ENCODE data around the gene NABP2. TPM values are rescaled to one million over a fixed set of nuclear protein-coding genes. Genes with fewer than 3 reads are reported as not detected.

NABP2 gene
- total RNA-seq, 1 experiment from 2014 or later = 42.7 TPM

DNA sequence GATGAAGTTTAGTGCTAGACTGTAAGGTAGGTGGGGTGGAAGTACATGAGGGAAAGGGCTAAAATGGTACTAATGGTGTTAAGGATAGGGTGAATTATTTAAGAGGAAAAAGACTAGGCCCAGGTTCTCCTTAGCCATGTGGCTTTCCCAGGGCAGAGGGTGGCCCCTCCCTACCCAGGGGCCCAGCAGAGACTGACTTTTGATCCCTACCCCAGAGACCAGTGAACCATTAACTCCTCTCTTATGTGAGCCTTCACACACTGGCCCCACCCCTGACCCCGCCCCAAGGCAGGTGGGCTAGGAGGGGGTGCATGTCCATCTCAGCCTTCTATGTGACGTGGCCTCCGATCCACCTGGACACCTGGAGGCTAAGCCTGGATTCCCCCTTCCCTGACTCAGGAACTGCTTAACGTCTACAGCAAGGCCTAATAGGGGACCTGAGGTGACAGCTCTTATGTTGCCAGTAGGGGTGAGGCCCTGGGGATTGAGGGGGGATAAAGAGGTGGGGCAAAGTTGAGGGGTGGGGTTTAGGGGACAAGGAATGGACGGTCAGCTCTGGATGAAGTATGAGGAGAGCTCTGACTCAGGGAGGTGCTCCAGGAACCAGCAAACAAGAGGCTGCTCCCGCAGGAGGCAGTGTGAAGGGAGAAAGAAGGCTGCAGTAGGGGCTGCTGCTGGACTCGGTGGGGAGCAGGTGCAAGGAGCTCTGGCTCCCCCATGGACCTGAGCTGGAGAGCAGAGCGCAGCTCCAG, 6.5 kb downstream of the NABP2 start:
- H3K27me3 Mint-ChIP-seq (ENCODE audit: low read depth) = peaks cover 28% of the 10 kb centered on the region
- no peak overlapping the region for H3K4me3 Mint-ChIP-seq
- peak; percentile 38 for ATAC-seq
- no peak for TF ChIP-seq ZBTB21 (CRISPR knock-in tag; IDR thresholded peaks at IDR 0.05; ENCODE audit: borderline replicate concordance)
- POLR2A ChIA-PET = interaction anchor here (1.1 to 1.9 kb wide), 2 partner anchors 9 to 103 kb away, joined by 4 to 11 read pairs; partner anchors contain the start of genes ESYT1 and RNF41
- peaks cover 5% of the 10 kb centered on the region; the same call in 1 of the 2 replicates for H3K36me3 Mint-ChIP-seq
- H3K27ac Mint-ChIP-seq = no peak overlapping the region
- H3K9me3 Mint-ChIP-seq = no peaks in the 10 kb centered on the region
- peaks cover 6% of the 10 kb centered on the region; the same call in 1 of the 2 replicates for H3K4me1 Mint-ChIP-seq
- DNase-seq (ENCODE audit: low spot score) = peak; percentile 24
- CTCF ChIA-PET = interaction anchor here (0.5 to 2.0 kb wide), 10 partner anchors 9 to 85 kb away, joined by 3 to 14 read pairs (median 4); partner anchors contain the start of genes ANKRD52, CNPY2, COQ10A and RNF41

DNA sequence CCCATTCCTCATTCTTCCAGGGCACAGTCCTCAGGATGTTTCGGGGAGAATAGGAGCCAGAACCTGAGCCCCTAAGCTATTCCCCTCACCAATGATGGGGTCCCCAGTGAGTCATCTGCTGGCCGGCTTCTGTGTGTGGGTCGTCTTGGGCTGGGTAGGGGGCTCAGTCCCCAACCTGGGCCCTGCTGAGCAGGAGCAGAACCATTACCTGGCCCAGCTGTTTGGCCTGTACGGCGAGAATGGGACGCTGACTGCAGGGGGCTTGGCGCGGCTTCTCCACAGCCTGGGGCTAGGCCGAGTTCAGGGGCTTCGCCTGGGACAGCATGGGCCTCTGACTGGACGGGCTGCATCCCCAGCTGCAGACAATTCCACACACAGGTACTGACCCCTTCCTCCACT, 7.0 kb downstream of the NABP2 start:
- Mint-ChIP-seq H3K27ac (no peak overlapping the region), H3K4me3 (no peak overlapping the region), H3K36me3 (peaks cover 2% of the 10 kb centered on the region; the same call in 1 of the 2 replicates), H3K9me3 (no peaks in the 10 kb centered on the region), H3K27me3 (ENCODE audit: low read depth) (peaks cover 28% of the 10 kb centered on the region), H3K4me1 (peaks cover 6% of the 10 kb centered on the region; the same call in 1 of the 2 replicates)
- POLR2A ChIA-PET = interaction anchor here (1.1 to 1.9 kb wide), 2 partner anchors 9 to 103 kb away, joined by 4 to 11 read pairs; partner anchors contain the start of genes ESYT1 and RNF41
- DNase-seq (ENCODE audit: low spot score) (no peak), ATAC-seq (no peak)
- CTCF ChIA-PET = interaction anchor here (0.5 to 2.0 kb wide), 8 partner anchors 9 to 41 kb away, joined by 3 to 14 read pairs (median 4); partner anchors contain the start of genes ANKRD52, COQ10A, RNF41 and SMARCC2
- no peak for TF ChIP-seq ZNF532 (CRISPR knock-in tag; IDR thresholded peaks at IDR 0.05; ENCODE audit: borderline replicate concordance)
- no peak for TF ChIP-seq CBFB (CRISPR knock-in tag; IDR thresholded peaks at IDR 0.05; ENCODE audit: low read depth)

DNA sequence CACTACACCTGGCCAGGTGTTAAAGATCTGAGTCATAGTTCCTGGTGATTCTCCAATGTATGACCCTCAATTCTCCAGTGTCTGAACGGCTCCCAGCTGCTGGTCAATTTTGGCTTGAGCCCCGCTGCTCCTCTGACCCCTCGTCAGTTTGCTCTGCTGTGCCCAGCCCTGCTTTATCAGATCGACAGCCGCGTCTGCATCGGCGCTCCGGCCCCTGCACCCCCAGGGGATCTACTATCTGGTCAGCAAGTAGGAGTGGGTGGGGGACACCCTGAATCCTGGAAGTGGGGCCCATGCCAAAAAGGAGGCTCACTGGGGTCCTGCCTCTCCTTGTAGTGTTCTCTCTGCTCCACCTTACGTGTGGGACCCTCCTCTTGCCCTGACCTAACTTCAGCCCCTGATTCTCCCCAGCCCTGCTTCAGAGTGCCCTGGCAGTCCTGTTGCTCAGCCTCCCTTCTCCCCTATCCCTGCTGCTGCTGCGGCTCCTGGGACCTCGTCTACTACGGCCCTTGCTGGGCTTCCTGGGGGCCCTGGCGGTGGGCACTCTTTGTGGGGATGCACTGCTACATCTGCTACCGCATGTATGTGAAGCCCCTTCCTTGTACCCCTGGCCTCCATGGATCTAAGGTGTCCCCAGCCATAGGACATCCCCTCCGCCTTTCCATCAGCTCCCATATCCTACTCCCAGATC, 10.7 kb downstream of the NABP2 start:
- DNase-seq (ENCODE audit: low spot score) (no peak), ATAC-seq (no peak)
- no peak overlapping the region for H3K4me3 Mint-ChIP-seq
- H3K9me3 Mint-ChIP-seq = no peaks in the 10 kb centered on the region
- H3K4me1 Mint-ChIP-seq = peaks cover 12% of the 10 kb centered on the region
- CTCF ChIA-PET = interaction anchor here (3.1 to 4.4 kb wide), 2 partner anchors 24 to 29 kb away, joined by 14 to 18 read pairs; partner anchors contain the start of gene ANKRD52
- peaks cover 3% of the 10 kb centered on the region; the same call in 1 of the 2 replicates for H3K36me3 Mint-ChIP-seq
- POLR2A ChIA-PET = interaction anchor here (2.2 kb wide), 1 partner anchor 13 kb away, joined by 7 read pairs; the partner anchor contains the start of gene RNF41
- peaks cover 30% of the 10 kb centered on the region for H3K27me3 Mint-ChIP-seq (ENCODE audit: low read depth)
- H3K27ac Mint-ChIP-seq = no peak overlapping the region
- no peak for TF ChIP-seq ZNF423 (CRISPR knock-in tag; IDR thresholded peaks at IDR 0.05)
- TF ChIP-seq, protein P1, sequence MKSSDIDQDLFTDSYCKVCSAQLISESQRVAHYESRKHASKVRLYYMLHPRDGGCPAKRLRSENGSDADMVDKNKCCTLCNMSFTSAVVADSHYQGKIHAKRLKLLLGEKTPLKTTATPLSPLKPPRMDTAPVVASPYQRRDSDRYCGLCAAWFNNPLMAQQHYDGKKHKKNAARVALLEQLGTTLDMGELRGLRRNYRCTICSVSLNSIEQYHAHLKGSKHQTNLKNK (CRISPR knock-in tag; IDR thresholded peaks at IDR 0.05) = no peak
- no peak for TF ChIP-seq ESRRA (CRISPR knock-in tag; IDR thresholded peaks at IDR 0.05; ENCODE audit: borderline replicate concordance)
- TF ChIP-seq SOX15 (CRISPR knock-in tag; IDR thresholded peaks at IDR 0.05) = no peak
- no peak for TF ChIP-seq ZSCAN18 (CRISPR knock-in tag; IDR thresholded peaks at IDR 0.05)
- TF ChIP-seq NFE2L1 (CRISPR knock-in tag; IDR thresholded peaks at IDR 0.05) = no peak
- TF ChIP-seq, protein P2, sequence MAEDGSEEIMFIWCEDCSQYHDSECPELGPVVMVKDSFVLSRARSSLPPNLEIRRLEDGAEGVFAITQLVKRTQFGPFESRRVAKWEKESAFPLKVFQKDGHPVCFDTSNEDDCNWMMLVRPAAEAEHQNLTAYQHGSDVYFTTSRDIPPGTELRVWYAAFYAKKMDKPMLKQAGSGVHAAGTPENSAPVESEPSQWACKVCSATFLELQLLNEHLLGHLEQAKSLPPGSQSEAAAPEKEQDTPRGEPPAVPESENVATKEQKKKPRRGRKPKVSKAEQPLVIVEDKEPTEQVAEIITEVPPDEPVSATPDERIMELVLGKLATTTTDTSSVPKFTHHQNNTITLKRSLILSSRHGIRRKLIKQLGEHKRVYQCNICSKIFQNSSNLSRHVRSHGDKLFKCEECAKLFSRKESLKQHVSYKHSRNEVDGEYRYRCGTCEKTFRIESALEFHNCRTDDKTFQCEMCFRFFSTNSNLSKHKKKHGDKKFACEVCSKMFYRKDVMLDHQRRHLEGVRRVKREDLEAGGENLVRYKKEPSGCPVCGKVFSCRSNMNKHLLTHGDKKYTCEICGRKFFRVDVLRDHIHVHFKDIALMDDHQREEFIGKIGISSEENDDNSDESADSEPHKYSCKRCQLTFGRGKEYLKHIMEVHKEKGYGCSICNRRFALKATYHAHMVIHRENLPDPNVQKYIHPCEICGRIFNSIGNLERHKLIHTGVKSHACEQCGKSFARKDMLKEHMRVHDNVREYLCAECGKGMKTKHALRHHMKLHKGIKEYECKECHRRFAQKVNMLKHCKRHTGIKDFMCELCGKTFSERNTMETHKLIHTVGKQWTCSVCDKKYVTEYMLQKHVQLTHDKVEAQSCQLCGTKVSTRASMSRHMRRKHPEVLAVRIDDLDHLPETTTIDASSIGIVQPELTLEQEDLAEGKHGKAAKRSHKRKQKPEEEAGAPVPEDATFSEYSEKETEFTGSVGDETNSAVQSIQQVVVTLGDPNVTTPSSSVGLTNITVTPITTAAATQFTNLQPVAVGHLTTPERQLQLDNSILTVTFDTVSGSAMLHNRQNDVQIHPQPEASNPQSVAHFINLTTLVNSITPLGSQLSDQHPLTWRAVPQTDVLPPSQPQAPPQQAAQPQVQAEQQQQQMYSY (CRISPR knock-in tag; IDR thresholded peaks at IDR 0.05) = no peak
- TF ChIP-seq, protein P3, sequence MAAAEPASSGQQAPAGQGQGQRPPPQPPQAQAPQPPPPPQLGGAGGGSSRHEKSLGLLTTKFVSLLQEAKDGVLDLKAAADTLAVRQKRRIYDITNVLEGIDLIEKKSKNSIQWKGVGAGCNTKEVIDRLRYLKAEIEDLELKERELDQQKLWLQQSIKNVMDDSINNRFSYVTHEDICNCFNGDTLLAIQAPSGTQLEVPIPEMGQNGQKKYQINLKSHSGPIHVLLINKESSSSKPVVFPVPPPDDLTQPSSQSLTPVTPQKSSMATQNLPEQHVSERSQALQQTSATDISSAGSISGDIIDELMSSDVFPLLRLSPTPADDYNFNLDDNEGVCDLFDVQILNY (CRISPR knock-in tag; IDR thresholded peaks at IDR 0.05) = no peak
- TF ChIP-seq ATF2 (CRISPR knock-in tag; IDR thresholded peaks at IDR 0.05; ENCODE audit: borderline replicate concordance, low read depth) = no peak

Data from WTC11 (cell line).